K562 (cell line): Measurements from ENCODE around the gene SETD5. TPM values are rescaled to one million over a fixed set of nuclear protein-coding genes. Genes with fewer than 3 reads are reported as not detected.
A peak's percentile ranks its signal among the peaks of the same experiment; 100 is the strongest.

Experiments used
- ARID1B ChIP-seq: fragments of 450-650 bp; IDR thresholded peaks from 2 replicates; pipeline ENCODE4 v1.6.1; 2016; ENCODE audit warnings: antibody characterized with exemption, mild to moderate bottlenecking, inconsistent platforms
- FOXA1 ChIP-seq: fragments of 450-650 bp; IDR thresholded peaks from 2 replicates; pipeline ENCODE4 v1.6.1; 2016; ENCODE audit warnings: mild to moderate bottlenecking, borderline replicate concordance
- HDAC1 ChIP-seq, 2 experiments: fragments of 450-650 bp; IDR thresholded peaks; 2 replicates each; pipeline ENCODE4 v1.6.1; 2016 to 2017; ENCODE audit warnings: inconsistent platforms in 1 of 2, mild to moderate bottlenecking in 1 of 2, moderate library complexity in 1 of 2
- HDAC3 ChIP-seq: fragments of 450-650 bp; IDR thresholded peaks from 2 replicates; pipeline ENCODE4 v1.6.1; 2018; ENCODE audit warnings: borderline replicate concordance, mild to moderate bottlenecking, moderate library complexity; ENCODE audit not compliant: partially characterized antibody
- HDGF ChIP-seq: fragments of 450-650 bp; IDR thresholded peaks from 2 replicates; pipeline ENCODE4 v1.6.1; 2016
- PRMT5 ChIP-seq: sonication (generic); formaldehyde crosslinking; IDR thresholded peaks from 2 replicates; pipeline ENCODE4 v1.5.0; 2020; ENCODE audit warnings: missing genetic modification reagents
- RBM17 ChIP-seq: fragments of 200-400 bp; formaldehyde crosslinking; IDR thresholded peaks from 2 replicates; pipeline ENCODE4 v1.6.1; 2017; ENCODE audit warnings: low read depth, mild to moderate bottlenecking, low read length, borderline replicate concordance
- TCF7 ChIP-seq: sonication (generic); IDR thresholded peaks from 2 replicates; pipeline ENCODE4 v1.6.1; 2016; ENCODE audit warnings: antibody characterized with exemption, borderline replicate concordance
- ZBTB7A ChIP-seq: IDR thresholded peaks from 2 replicates; pipeline ENCODE4 v1.6.1; 2011; ENCODE audit warnings: low read depth, mild to moderate bottlenecking, low read length, moderate library complexity, borderline replicate concordance; ENCODE audit not compliant: control insufficient read depth
- ZEB2 ChIP-seq: fragments of 450-650 bp; IDR thresholded peaks from 2 replicates; pipeline ENCODE4 v1.6.1; 2016
- ZNF24 ChIP-seq: fragments of 450-650 bp; IDR thresholded peaks from 2 replicates; pipeline ENCODE4 v1.6.1; 2016
- ZNF263 ChIP-seq: sonication (generic); formaldehyde crosslinking; IDR thresholded peaks from 2 replicates; pipeline ENCODE4 v1.8.0; 2022; ENCODE audit warnings: mild to moderate bottlenecking, missing genetic modification reagents, borderline replicate concordance
- polyA plus RNA-seq, 8 experiments: library from polyadenylated mRNA; depleted of rRNA in 4 of 8; stranded (reverse) in 5 of 8; unstranded in 3 of 8; fragments of >200 nt; fragmentation: Nextera tagmentation in 2 of 8; fragmentation: Illumina TruSeq in 1 of 8; extraction: Ambion mirVana in 2 of 8; extraction: Trizol in 1 of 8; gene quantifications; 2 replicates each; pipeline versions ENCODE4 v1.2.1 to v1.2.3, GENCODE V29; 2011 to 2014; ENCODE audit warnings: inconsistent platforms in 1 of 8, missing spikeins in 1 of 8
- total RNA-seq, 7 experiments: library from RNA; depleted of rRNA in 6 of 7; stranded (reverse); fragments of >200 nt in 6 of 7; fragmentation: Illumina TruSeq in 2 of 7; extraction: Trizol in 2 of 7; gene quantifications; 2 replicates each; pipeline versions ENCODE4 v1.2.1 to v1.2.3, GENCODE V29; 2011 to 2021; ENCODE audit warnings: low replicate concordance in 1 of 7
- TF ChIP-seq, protein P1 (sequence below): sonication (generic); IDR thresholded peaks from 2 replicates; pipeline ENCODE4 v1.6.1; 2016
- TF ChIP-seq, protein P2 (sequence below): fragments of 250-450 bp; sonication (Bioruptor Pico); IDR thresholded peaks from 2 replicates; pipeline ENCODE4 v1.9.0; 2021; ENCODE audit warnings: mild to moderate bottlenecking, inconsistent platforms
- TF ChIP-seq, protein P3 (sequence below): fragments of 250-450 bp; sonication (Bioruptor Pico); IDR thresholded peaks from 2 replicates; pipeline ENCODE4 v1.5.0; 2022; ENCODE audit warnings: mild to moderate bottlenecking
- TF ChIP-seq, protein P4 (sequence below), 3 experiments: IDR thresholded peaks in 2 of 3; conservative IDR thresholded peaks in 1 of 3; 2 replicates each; pipeline ENCODE4 v1.5.1; 2011 to 2012; ENCODE audit warnings: low read length in 3 of 3, mild to moderate bottlenecking in 3 of 3, control low read depth in 2 of 3, improper control_type of control experiment in 1 of 3, inconsistent platforms in 1 of 3, low read depth in 1 of 3, mixed read lengths in 1 of 3, moderate library complexity in 1 of 3; ENCODE audit not compliant: insufficient read depth in 2 of 3
- TF ChIP-seq, protein P5 (sequence below): fragments of 450-650 bp; IDR thresholded peaks from 2 replicates; pipeline ENCODE4 v1.6.1; 2017; ENCODE audit warnings: mild to moderate bottlenecking, moderate library complexity

SETD5 gene
- total and polyA plus RNA-seq, 9 of the 15 experiments (the other 6 are each of a cell fraction or from before 2014, with no cell fraction given), result 20.8 to 135 (median 87.2) TPM

DNA sequence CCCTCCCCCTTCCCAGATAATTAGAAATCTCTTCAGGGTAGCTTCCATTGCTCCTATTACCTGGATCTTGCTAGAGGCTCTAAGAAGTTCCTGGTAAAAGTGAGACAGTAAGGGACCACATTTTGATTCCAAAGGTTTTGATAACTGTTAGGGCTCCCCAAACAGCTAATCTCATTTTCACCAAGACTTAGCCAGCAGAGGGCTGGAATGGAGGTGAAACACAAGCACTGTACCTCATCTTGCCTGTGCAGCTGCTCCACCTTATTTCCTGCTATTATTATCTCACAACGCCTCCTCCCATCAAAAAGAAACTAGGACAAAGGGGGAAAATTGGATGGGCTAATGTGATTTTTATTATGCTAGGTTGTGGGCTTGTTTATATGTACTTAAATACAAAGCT lies 7.3 kb downstream of the SETD5 start (continued):
- TF ChIP-seq ZNF24 (no peak), HDAC3 (peak; percentile 44), HDAC1 (IDR thresholded peaks at IDR 0.05) (0 out of 4 replicates have a peak, but pooled peaks of 1 of the 2 experiments have one; percentile 13), PRMT5 (CRISPR knock-in tag) (no peak), ZNF263 (no peak), RBM17 (no peak), ZEB2 (0 out of 2 replicates have a peak, but pooled peaks have one; percentile 18), FOXA1 (no peak), HDGF (no peak), TCF7 (no peak), ARID1B (peak; percentile 49; the same call in 1 of the 2 replicates), ZBTB7A (no peak)
- TF ChIP-seq, protein P1, sequence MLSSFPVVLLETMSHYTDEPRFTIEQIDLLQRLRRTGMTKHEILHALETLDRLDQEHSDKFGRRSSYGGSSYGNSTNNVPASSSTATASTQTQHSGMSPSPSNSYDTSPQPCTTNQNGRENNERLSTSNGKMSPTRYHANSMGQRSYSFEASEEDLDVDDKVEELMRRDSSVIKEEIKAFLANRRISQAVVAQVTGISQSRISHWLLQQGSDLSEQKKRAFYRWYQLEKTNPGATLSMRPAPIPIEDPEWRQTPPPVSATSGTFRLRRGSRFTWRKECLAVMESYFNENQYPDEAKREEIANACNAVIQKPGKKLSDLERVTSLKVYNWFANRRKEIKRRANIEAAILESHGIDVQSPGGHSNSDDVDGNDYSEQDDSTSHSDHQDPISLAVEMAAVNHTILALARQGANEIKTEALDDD, result no peak; the same call in 1 of the 2 replicates
- TF ChIP-seq, protein P2, sequence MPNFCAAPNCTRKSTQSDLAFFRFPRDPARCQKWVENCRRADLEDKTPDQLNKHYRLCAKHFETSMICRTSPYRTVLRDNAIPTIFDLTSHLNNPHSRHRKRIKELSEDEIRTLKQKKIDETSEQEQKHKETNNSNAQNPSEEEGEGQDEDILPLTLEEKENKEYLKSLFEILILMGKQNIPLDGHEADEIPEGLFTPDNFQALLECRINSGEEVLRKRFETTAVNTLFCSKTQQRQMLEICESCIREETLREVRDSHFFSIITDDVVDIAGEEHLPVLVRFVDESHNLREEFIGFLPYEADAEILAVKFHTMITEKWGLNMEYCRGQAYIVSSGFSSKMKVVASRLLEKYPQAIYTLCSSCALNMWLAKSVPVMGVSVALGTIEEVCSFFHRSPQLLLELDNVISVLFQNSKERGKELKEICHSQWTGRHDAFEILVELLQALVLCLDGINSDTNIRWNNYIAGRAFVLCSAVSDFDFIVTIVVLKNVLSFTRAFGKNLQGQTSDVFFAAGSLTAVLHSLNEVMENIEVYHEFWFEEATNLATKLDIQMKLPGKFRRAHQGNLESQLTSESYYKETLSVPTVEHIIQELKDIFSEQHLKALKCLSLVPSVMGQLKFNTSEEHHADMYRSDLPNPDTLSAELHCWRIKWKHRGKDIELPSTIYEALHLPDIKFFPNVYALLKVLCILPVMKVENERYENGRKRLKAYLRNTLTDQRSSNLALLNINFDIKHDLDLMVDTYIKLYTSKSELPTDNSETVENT (CRISPR knock-in tag), result no peak
- TF ChIP-seq, protein P3, sequence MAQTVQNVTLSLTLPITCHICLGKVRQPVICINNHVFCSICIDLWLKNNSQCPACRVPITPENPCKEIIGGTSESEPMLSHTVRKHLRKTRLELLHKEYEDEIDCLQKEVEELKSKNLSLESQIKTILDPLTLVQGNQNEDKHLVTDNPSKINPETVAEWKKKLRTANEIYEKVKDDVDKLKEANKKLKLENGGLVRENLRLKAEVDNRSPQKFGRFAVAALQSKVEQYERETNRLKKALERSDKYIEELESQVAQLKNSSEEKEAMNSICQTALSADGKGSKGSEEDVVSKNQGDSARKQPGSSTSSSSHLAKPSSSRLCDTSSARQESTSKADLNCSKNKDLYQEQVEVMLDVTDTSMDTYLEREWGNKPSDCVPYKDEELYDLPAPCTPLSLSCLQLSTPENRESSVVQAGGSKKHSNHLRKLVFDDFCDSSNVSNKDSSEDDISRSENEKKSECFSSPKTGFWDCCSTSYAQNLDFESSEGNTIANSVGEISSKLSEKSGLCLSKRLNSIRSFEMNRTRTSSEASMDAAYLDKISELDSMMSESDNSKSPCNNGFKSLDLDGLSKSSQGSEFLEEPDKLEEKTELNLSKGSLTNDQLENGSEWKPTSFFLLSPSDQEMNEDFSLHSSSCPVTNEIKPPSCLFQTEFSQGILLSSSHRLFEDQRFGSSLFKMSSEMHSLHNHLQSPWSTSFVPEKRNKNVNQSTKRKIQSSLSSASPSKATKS (CRISPR knock-in tag), result no peak
- TF ChIP-seq, protein P4, sequence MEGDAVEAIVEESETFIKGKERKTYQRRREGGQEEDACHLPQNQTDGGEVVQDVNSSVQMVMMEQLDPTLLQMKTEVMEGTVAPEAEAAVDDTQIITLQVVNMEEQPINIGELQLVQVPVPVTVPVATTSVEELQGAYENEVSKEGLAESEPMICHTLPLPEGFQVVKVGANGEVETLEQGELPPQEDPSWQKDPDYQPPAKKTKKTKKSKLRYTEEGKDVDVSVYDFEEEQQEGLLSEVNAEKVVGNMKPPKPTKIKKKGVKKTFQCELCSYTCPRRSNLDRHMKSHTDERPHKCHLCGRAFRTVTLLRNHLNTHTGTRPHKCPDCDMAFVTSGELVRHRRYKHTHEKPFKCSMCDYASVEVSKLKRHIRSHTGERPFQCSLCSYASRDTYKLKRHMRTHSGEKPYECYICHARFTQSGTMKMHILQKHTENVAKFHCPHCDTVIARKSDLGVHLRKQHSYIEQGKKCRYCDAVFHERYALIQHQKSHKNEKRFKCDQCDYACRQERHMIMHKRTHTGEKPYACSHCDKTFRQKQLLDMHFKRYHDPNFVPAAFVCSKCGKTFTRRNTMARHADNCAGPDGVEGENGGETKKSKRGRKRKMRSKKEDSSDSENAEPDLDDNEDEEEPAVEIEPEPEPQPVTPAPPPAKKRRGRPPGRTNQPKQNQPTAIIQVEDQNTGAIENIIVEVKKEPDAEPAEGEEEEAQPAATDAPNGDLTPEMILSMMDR (IDR thresholded peaks at IDR 0.05 in 2 of 3, conservative IDR thresholded peaks at IDR 0.05 in 1 of 3; ENCODE audit: insufficient read depth in 2 of 3, low read depth in 1 of 3, low read length in 3 of 3), result peak in 1 of 3 experiments; percentile 21; a peak in 1 of 6 replicates
- TF ChIP-seq, protein P5, sequence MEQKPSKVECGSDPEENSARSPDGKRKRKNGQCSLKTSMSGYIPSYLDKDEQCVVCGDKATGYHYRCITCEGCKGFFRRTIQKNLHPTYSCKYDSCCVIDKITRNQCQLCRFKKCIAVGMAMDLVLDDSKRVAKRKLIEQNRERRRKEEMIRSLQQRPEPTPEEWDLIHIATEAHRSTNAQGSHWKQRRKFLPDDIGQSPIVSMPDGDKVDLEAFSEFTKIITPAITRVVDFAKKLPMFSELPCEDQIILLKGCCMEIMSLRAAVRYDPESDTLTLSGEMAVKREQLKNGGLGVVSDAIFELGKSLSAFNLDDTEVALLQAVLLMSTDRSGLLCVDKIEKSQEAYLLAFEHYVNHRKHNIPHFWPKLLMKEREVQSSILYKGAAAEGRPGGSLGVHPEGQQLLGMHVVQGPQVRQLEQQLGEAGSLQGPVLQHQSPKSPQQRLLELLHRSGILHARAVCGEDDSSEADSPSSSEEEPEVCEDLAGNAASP, result no peak
